ENCODE data around the gene NRCAM.

NRCAM gene

DNA sequence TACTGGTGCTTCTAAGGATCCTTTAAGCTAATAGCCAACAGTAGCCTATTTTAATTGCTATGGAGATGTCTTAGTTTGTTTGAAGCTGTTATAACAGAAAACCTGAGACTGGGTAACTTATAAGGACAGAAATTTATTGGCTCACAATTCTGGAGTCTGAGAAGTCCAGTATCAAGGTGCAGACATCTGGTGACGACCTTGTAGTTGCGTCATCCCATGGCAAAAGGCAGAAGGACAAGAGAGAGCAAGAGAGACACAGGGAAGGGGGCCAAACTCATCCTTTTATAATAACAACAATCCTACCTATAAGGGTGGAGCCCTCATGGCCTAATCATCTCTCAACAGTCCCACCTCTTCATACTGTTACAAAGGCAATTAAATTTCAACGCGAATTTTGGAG is 39.1 kb downstream of the NRCAM start:
- Histone ChIP-seq H3K4me3 (ENCODE audit: low read length) (no peak overlapping the region), H3K9ac (ENCODE audit: low read length) (no peak overlapping the region), H3K4me1 (ENCODE audit: control insufficient read depth, insufficient read depth, low read length) (no peaks in the 10 kb centered on the region), H3K27me3 (ENCODE audit: control insufficient read depth, insufficient read depth, low read length) (no peaks in the 10 kb centered on the region), H3K36me3 (ENCODE audit: control insufficient read depth, insufficient read depth, low read length) (no peaks in the 10 kb centered on the region), H3K27ac (ENCODE audit: low read depth, low read length) (no peak overlapping the region)

GRCh38 chr7:108415821-108416536 is 40.3 kb downstream of the NRCAM start:
- Histone ChIP-seq H3K27me3 (ENCODE audit: control insufficient read depth, insufficient read depth, low read length) (no peaks in the 10 kb centered on the region), H3K9ac (ENCODE audit: low read length) (no peak overlapping the region), H3K4me3 (ENCODE audit: low read length) (no peak overlapping the region), H3K36me3 (ENCODE audit: control insufficient read depth, insufficient read depth, low read length) (no peaks in the 10 kb centered on the region), H3K27ac (ENCODE audit: low read depth, low read length) (no peak overlapping the region), H3K4me1 (ENCODE audit: control insufficient read depth, insufficient read depth, low read length) (no peaks in the 10 kb centered on the region)

GRCh38 chr7:108415084-108415483 is 41.2 kb downstream of the NRCAM start:
- Histone ChIP-seq H3K9ac (ENCODE audit: low read length) (no peak overlapping the region), H3K4me1 (ENCODE audit: control insufficient read depth, insufficient read depth, low read length) (no peaks in the 10 kb centered on the region), H3K4me3 (ENCODE audit: low read length) (no peak overlapping the region), H3K27me3 (ENCODE audit: control insufficient read depth, insufficient read depth, low read length) (no peaks in the 10 kb centered on the region), H3K27ac (ENCODE audit: low read depth, low read length) (no peak overlapping the region), H3K36me3 (ENCODE audit: control insufficient read depth, insufficient read depth, low read length) (no peaks in the 10 kb centered on the region)

GRCh38 chr7:108413782-108414492 is 42.3 kb downstream of the NRCAM start:
- Histone ChIP-seq H3K9ac (ENCODE audit: low read length) (no peak overlapping the region), H3K27ac (ENCODE audit: low read depth, low read length) (no peak overlapping the region), H3K4me3 (ENCODE audit: low read length) (no peak overlapping the region), H3K36me3 (ENCODE audit: control insufficient read depth, insufficient read depth, low read length) (no peaks in the 10 kb centered on the region), H3K27me3 (ENCODE audit: control insufficient read depth, insufficient read depth, low read length) (no peaks in the 10 kb centered on the region), H3K4me1 (ENCODE audit: control insufficient read depth, insufficient read depth, low read length) (no peaks in the 10 kb centered on the region)

GRCh38 chr7:108413337-108413736 is 42.9 kb downstream of the NRCAM start:
- Histone ChIP-seq H3K36me3 (ENCODE audit: control insufficient read depth, insufficient read depth, low read length) (no peaks in the 10 kb centered on the region), H3K4me1 (ENCODE audit: control insufficient read depth, insufficient read depth, low read length) (no peaks in the 10 kb centered on the region), H3K27me3 (ENCODE audit: control insufficient read depth, insufficient read depth, low read length) (no peaks in the 10 kb centered on the region), H3K9ac (ENCODE audit: low read length) (no peak overlapping the region), H3K27ac (ENCODE audit: low read depth, low read length) (no peak overlapping the region), H3K4me3 (ENCODE audit: low read length) (no peak overlapping the region)

- no peak overlapping the region for H3K4me3 ChIP-seq (ENCODE audit: low read length)
- no peak overlapping the region for H3K27ac ChIP-seq (ENCODE audit: low read depth, low read length)
- H3K36me3 ChIP-seq (ENCODE audit: control insufficient read depth, insufficient read depth, low read length), result no peaks in the 10 kb centered on the region
- H3K27me3 ChIP-seq (ENCODE audit: control insufficient read depth, insufficient read depth, low read length), result no peaks in the 10 kb centered on the region
- H3K4me1 ChIP-seq (ENCODE audit: control insufficient read depth, insufficient read depth, low read length), result no peaks in the 10 kb centered on the region
- H3K9ac ChIP-seq (ENCODE audit: low read length), result no peak overlapping the region
Measured at GRCh38 chr7:108409146-108409545, 47.1 kb downstream of the NRCAM start.

DNA sequence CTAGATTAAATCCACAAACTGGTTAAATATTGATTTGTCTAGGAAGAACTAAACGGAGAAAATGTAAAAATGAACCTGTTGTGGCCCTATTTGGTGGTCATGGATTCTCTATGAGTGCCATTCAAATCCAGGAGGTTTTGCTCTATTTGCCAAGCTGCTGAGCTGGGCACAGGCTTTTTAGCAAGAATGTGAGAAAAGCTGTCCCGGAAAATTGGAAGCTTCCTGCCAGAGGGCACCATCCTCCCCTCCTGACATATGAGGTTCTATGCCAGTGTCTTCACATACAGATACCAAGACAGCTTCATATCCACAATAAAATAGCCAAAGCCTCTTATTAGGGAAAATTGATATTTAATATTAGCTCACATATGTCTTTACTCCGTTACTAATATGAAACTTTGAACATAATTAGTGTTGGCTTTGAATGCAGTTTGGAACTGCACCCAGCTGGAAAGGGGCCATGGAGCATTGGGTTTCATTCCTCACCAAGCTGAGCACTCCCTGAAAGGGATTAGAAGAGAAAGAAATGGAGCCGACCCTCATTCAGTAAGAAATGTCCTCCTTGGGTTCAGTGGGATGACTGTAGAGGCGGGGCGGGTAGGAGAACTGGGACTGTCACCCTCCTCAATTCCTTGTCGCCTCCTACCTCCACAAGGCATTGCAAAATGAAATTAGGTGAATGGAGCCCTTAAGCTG is 47.8 kb downstream of the NRCAM start:
- H3K27ac ChIP-seq (ENCODE audit: low read depth, low read length), result no peak overlapping the region
- no peak overlapping the region for H3K9ac ChIP-seq (ENCODE audit: low read length)
- no peak overlapping the region for H3K4me3 ChIP-seq (ENCODE audit: low read length)
- no peaks in the 10 kb centered on the region for H3K4me1 ChIP-seq (ENCODE audit: control insufficient read depth, insufficient read depth, low read length)
- H3K36me3 ChIP-seq (ENCODE audit: control insufficient read depth, insufficient read depth, low read length), result no peaks in the 10 kb centered on the region
- no peaks in the 10 kb centered on the region for H3K27me3 ChIP-seq (ENCODE audit: control insufficient read depth, insufficient read depth, low read length)

DNA sequence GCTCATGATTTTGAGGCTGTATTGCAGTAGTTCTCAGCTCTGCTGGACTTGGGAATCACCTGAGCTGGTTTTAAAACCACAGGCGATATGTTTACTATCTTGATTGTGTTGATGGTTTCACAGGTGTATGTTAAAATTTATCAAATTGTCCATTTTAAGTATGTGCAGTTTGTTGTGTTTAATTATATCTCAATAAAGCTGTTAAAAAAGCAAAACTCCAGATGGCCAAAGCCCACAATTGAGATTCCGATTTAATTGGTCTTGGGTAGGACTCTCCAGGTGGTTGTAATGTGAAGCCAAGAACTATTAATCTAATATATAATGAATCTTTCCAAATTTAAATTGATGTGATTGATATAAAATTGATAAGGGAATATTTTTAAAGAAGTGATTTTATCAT is 48.6 kb downstream of the NRCAM start:
- H3K36me3 ChIP-seq (ENCODE audit: control insufficient read depth, insufficient read depth, low read length), result no peaks in the 10 kb centered on the region
- H3K27ac ChIP-seq (ENCODE audit: low read depth, low read length), result no peak overlapping the region
- H3K27me3 ChIP-seq (ENCODE audit: control insufficient read depth, insufficient read depth, low read length), result no peaks in the 10 kb centered on the region
- no peak overlapping the region for H3K9ac ChIP-seq (ENCODE audit: low read length)
- no peaks in the 10 kb centered on the region for H3K4me1 ChIP-seq (ENCODE audit: control insufficient read depth, insufficient read depth, low read length)
- no peak overlapping the region for H3K4me3 ChIP-seq (ENCODE audit: low read length)

DNA sequence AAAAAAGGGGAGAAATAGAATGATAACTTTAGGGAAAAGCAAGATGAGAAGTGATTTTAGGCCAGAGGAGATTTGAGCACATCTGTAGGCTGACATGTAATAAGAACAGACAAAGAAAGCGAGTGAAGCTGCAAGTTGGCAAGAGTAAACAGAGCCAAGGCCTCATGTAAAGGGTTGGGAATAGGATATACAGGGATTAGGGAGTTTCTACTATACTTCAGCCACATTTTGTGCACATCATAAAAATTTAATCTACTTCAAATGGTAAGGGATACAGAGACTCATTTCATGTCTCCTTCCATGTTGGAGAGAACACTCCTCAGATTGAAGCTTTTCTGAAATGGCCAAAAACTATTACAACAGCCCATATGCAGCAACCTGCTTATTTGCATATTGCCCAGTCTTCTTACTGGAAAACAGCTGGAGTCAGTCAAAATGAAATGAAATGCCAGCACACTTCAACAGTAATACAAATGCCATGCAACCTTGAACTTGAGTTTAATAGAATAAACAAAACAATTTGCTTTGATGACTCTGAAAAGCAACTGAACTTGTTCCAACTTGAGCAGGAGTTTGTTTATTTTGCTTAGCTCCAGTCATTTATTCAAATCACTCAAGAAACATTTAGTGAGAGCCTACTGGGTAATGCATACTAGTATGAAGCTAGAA is 49.9 kb downstream of the NRCAM start:
- no peaks in the 10 kb centered on the region for H3K27me3 ChIP-seq (ENCODE audit: control insufficient read depth, insufficient read depth, low read length)
- H3K36me3 ChIP-seq (ENCODE audit: control insufficient read depth, insufficient read depth, low read length), result no peaks in the 10 kb centered on the region
- no peak overlapping the region for H3K27ac ChIP-seq (ENCODE audit: low read depth, low read length)
- no peak overlapping the region for H3K4me3 ChIP-seq (ENCODE audit: low read length)
- H3K4me1 ChIP-seq (ENCODE audit: control insufficient read depth, insufficient read depth, low read length), result no peaks in the 10 kb centered on the region
- no peak overlapping the region for H3K9ac ChIP-seq (ENCODE audit: low read length)

GRCh38 chr7:108404509-108405420 is 51.5 kb downstream of the NRCAM start:
- H3K27ac ChIP-seq (ENCODE audit: low read depth, low read length), result no peak overlapping the region
- H3K4me3 ChIP-seq (ENCODE audit: low read length), result no peak overlapping the region
- no peaks in the 10 kb centered on the region for H3K27me3 ChIP-seq (ENCODE audit: control insufficient read depth, insufficient read depth, low read length)
- H3K36me3 ChIP-seq (ENCODE audit: control insufficient read depth, insufficient read depth, low read length), result no peaks in the 10 kb centered on the region
- H3K9ac ChIP-seq (ENCODE audit: low read length), result no peak overlapping the region
- H3K4me1 ChIP-seq (ENCODE audit: control insufficient read depth, insufficient read depth, low read length), result no peaks in the 10 kb centered on the region

GRCh38 chr7:108403597-108404217 is 52.5 kb downstream of the NRCAM start:
- no peak overlapping the region for H3K4me3 ChIP-seq (ENCODE audit: low read length)
- H3K27ac ChIP-seq (ENCODE audit: low read depth, low read length), result no peak overlapping the region
- H3K4me1 ChIP-seq (ENCODE audit: control insufficient read depth, insufficient read depth, low read length), result no peaks in the 10 kb centered on the region
- H3K27me3 ChIP-seq (ENCODE audit: control insufficient read depth, insufficient read depth, low read length), result no peaks in the 10 kb centered on the region
- no peaks in the 10 kb centered on the region for H3K36me3 ChIP-seq (ENCODE audit: control insufficient read depth, insufficient read depth, low read length)
- no peak overlapping the region for H3K9ac ChIP-seq (ENCODE audit: low read length)

Measured in rectal smooth muscle tissue (tissue), 1 donor.